K562 (cell line): Measurements from ENCODE around the gene MALAT1. TPM values are rescaled to one million over a fixed set of nuclear protein-coding genes. Genes with fewer than 3 reads are reported as not detected.

ENCODE experiments used
- CGGBP1 ChIP-seq: fragments of 250-450 bp; sonication (Bioruptor Pico); IDR thresholded peaks from 2 replicates; pipeline ENCODE4 v1.9.0; 2021; ENCODE audit warnings: mild to moderate bottlenecking
- HNRNPL ChIP-seq: fragments of 200-400 bp; formaldehyde crosslinking; IDR thresholded peaks from 2 replicates; pipeline ENCODE4 v1.6.1; 2017; ENCODE audit warnings: low read depth, mild to moderate bottlenecking, low read length
- KHSRP ChIP-seq: fragments of 450-650 bp; IDR thresholded peaks from 2 replicates; pipeline ENCODE4 v1.6.1; 2017
- LARP7 ChIP-seq: fragments of 450-650 bp; IDR thresholded peaks from 2 replicates; pipeline ENCODE4 v1.6.1; 2016
- MAZ ChIP-seq, 2 experiments: fragments of 450-650 bp in 1 of 2; sonication (generic) in 1 of 2; formaldehyde crosslinking; IDR thresholded peaks in 1 of 2; conservative IDR thresholded peaks in 1 of 2; 2 replicates each; pipeline versions ENCODE4 v1.4.0 to v1.5.0; 2020; ENCODE audit warnings: mild to moderate bottlenecking in 1 of 2, missing genetic modification reagents in 1 of 2
- NCOA4 ChIP-seq: fragments of 450-650 bp; IDR thresholded peaks from 2 replicates; pipeline ENCODE4 v1.6.1; 2018; ENCODE audit warnings: mild to moderate bottlenecking; ENCODE audit not compliant: partially characterized antibody
- NR2C2 ChIP-seq, 2 experiments: fragments of 200-800 bp in 1 of 2; sonication (Bioruptor generic) in 1 of 2; sonication (generic) in 1 of 2; formaldehyde crosslinking in 1 of 2; IDR thresholded peaks; 2 replicates each; pipeline versions ENCODE4 v1.6.1 to v1.8.0; 2016 to 2022; ENCODE audit warnings: mild to moderate bottlenecking in 1 of 2, missing compliant biosample characterization in 1 of 2, missing genetic modification characterization in 1 of 2, missing genetic modification reagents in 1 of 2
- POLR2AphosphoS2 ChIP-seq: IDR thresholded peaks from 2 replicates; pipeline ENCODE4 v1.6.1; 2012; ENCODE audit warnings: low read length, improper control_type of control experiment
- SNIP1 ChIP-seq: fragments of 450-650 bp; IDR thresholded peaks from 2 replicates; pipeline ENCODE4 v1.7.1; 2017; ENCODE audit warnings: low read depth, mild to moderate bottlenecking
- TCF7L2 ChIP-seq: fragments of 150-350 bp; IDR thresholded peaks from 2 replicates; pipeline ENCODE4 v1.6.1; 2016; ENCODE audit warnings: low read depth, mild to moderate bottlenecking, low read length, moderate library complexity
- TFAP4 ChIP-seq: sonication (generic); formaldehyde crosslinking; IDR thresholded peaks from 2 replicates; pipeline ENCODE4 v1.8.0; 2022; ENCODE audit warnings: missing genetic modification reagents, mild to moderate bottlenecking, moderate library complexity, borderline replicate concordance
- polyA plus RNA-seq, 8 experiments: library from polyadenylated mRNA; depleted of rRNA in 4 of 8; stranded (reverse) in 5 of 8; unstranded in 3 of 8; fragments of >200 nt; fragmentation: Nextera tagmentation in 2 of 8; fragmentation: Illumina TruSeq in 1 of 8; extraction: Ambion mirVana in 2 of 8; extraction: Trizol in 1 of 8; gene quantifications; 2 replicates each; pipeline versions ENCODE4 v1.2.1 to v1.2.3, GENCODE V29; 2011 to 2014; ENCODE audit warnings: inconsistent platforms in 1 of 8, missing spikeins in 1 of 8
- total RNA-seq, 7 experiments: library from RNA; depleted of rRNA in 6 of 7; stranded (reverse); fragments of >200 nt in 6 of 7; fragmentation: Illumina TruSeq in 2 of 7; extraction: Trizol in 2 of 7; gene quantifications; 2 replicates each; pipeline versions ENCODE4 v1.2.1 to v1.2.3, GENCODE V29; 2011 to 2021; ENCODE audit warnings: low replicate concordance in 1 of 7
- TF ChIP-seq, protein P1 (sequence below): fragments of 150-350 bp; IDR thresholded peaks from 2 replicates; pipeline ENCODE4 v1.6.1; 2014; ENCODE audit warnings: low read depth, mild to moderate bottlenecking, low read length, borderline replicate concordance
- TF ChIP-seq, protein P2 (sequence below): fragments of 450-650 bp; IDR thresholded peaks from 2 replicates; pipeline ENCODE4 v1.6.1; 2016; ENCODE audit warnings: low read depth

The MALAT1 gene
- total and polyA plus RNA-seq, 9 of the 15 experiments (the other 6 are each of a cell fraction or from before 2014, with no cell fraction given) = 363 to 8,715 (median 2,351) TPM

- TF ChIP-seq KHSRP = peak; percentile 79
- TF ChIP-seq NR2C2 (CRISPR knock-in tag; IDR thresholded peaks at IDR 0.05) = peak; percentile 42; the same call in 1 of the 2 replicates
- TF ChIP-seq NR2C2 (tag; IDR thresholded peaks at IDR 0.05) = no peak
- TF ChIP-seq POLR2AphosphoS2 = peak; percentile 97
- TF ChIP-seq TFAP4 (CRISPR knock-in tag) = peak; percentile 59; the same call in 1 of the 2 replicates
- peak; percentile 97 for TF ChIP-seq HNRNPL
- TF ChIP-seq CGGBP1 (CRISPR knock-in tag) = 0 out of 2 replicates have a peak, but pooled peaks have one; percentile 52
- TF ChIP-seq LARP7 = peak; percentile 100
- no peak for TF ChIP-seq TCF7L2
- TF ChIP-seq, protein P1, sequence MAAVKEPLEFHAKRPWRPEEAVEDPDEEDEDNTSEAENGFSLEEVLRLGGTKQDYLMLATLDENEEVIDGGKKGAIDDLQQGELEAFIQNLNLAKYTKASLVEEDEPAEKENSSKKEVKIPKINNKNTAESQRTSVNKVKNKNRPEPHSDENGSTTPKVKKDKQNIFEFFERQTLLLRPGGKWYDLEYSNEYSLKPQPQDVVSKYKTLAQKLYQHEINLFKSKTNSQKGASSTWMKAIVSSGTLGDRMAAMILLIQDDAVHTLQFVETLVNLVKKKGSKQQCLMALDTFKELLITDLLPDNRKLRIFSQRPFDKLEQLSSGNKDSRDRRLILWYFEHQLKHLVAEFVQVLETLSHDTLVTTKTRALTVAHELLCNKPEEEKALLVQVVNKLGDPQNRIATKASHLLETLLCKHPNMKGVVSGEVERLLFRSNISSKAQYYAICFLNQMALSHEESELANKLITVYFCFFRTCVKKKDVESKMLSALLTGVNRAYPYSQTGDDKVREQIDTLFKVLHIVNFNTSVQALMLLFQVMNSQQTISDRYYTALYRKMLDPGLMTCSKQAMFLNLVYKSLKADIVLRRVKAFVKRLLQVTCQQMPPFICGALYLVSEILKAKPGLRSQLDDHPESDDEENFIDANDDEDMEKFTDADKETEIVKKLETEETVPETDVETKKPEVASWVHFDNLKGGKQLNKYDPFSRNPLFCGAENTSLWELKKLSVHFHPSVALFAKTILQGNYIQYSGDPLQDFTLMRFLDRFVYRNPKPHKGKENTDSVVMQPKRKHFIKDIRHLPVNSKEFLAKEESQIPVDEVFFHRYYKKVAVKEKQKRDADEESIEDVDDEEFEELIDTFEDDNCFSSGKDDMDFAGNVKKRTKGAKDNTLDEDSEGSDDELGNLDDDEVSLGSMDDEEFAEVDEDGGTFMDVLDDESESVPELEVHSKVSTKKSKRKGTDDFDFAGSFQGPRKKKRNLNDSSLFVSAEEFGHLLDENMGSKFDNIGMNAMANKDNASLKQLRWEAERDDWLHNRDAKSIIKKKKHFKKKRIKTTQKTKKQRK = peak; percentile 10; the same call in 1 of the 2 replicates
- peak; percentile 14 for TF ChIP-seq NCOA4
- TF ChIP-seq SNIP1 = peak; percentile 64
- TF ChIP-seq, protein P2, sequence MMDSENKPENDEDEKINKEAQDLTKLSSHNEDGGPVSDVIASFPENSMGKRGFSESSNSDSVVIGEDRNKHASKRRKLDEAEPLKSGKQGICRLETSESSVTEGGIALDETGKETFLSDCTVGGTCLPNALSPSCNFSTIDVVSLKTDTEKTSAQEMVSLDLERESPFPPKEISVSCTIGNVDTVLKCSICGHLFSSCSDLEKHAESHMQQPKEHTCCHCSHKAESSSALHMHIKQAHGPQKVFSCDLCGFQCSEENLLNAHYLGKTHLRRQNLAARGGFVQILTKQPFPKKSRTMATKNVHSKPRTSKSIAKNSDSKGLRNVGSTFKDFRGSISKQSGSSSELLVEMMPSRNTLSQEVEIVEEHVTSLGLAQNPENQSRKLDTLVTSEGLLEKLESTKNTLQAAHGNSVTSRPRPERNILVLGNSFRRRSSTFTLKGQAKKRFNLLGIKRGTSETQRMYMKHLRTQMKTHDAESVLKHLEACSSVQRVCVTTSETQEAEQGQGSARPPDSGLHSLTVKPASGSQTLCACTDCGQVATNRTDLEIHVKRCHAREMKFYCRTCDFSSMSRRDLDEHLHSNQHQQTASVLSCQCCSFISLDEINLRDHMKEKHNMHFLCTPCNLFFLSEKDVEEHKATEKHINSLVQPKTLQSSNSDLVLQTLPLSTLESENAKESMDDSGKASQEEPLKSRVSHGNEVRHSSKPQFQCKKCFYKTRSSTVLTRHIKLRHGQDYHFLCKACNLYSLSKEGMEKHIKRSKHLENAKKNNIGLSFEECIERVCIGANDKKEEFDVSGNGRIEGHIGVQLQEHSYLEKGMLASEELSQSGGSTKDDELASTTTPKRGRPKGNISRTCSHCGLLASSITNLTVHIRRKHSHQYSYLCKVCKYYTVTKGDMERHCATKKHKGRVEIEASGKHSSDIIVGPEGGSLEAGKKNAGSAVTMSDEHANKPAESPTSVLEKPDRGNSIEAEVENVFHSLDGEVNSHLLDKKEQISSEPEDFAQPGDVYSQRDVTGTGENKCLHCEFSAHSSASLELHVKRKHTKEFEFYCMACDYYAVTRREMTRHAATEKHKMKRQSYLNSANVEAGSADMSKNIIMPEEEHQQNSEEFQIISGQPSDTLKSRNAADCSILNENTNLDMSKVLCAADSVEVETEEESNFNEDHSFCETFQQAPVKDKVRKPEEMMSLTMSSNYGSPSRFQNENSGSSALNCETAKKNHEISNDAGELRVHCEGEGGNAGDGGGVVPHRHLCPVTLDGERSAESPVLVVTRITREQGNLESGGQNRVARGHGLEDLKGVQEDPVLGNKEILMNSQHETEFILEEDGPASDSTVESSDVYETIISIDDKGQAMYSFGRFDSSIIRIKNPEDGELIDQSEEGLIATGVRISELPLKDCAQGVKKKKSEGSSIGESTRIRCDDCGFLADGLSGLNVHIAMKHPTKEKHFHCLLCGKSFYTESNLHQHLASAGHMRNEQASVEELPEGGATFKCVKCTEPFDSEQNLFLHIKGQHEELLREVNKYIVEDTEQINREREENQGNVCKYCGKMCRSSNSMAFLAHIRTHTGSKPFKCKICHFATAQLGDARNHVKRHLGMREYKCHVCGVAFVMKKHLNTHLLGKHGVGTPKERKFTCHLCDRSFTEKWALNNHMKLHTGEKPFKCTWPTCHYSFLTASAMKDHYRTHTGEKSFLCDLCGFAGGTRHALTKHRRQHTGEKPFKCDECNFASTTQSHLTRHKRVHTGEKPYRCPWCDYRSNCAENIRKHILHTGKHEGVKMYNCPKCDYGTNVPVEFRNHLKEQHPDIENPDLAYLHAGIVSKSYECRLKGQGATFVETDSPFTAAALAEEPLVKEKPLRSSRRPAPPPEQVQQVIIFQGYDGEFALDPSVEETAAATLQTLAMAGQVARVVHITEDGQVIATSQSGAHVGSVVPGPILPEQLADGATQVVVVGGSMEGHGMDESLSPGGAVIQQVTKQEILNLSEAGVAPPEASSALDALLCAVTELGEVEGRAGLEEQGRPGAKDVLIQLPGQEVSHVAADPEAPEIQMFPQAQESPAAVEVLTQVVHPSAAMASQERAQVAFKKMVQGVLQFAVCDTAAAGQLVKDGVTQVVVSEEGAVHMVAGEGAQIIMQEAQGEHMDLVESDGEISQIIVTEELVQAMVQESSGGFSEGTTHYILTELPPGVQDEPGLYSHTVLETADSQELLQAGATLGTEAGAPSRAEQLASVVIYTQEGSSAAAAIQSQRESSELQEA = 0 out of 2 replicates have a peak, but pooled peaks have one; percentile 28
- peak in 1 of 2 experiments; percentile 46; a peak in 2 of 4 replicates for TF ChIP-seq MAZ (CRISPR knock-in tag; conservative IDR thresholded peaks at IDR 0.05 in 1 of 2, IDR thresholded peaks at IDR 0.05 in 1 of 2)
Measured at GRCh38 chr11:65500387-65501185, 1.7 kb downstream of the MALAT1 start (continued).
